K562 (cell line): Measurements from ENCODE around the gene RTL10. TPM values are rescaled to one million over a fixed set of nuclear protein-coding genes. Genes with fewer than 3 reads are reported as not detected.
"Not testable (repeated sequence)": the region's sequence is repeated elsewhere in the genome, so short reads cannot be mapped to it uniquely, and the experiment has no call there.

Experiments used
- ATAC-seq: fragments of 200-7000 bp; cut with Tn5 transposase; 3 replicates; pipeline ENCODE4 v1.9.1; 2020; ENCODE audit warnings: moderate library complexity
- BruUV-seq: library from RNA; stranded (reverse); fragments of 400-500 nt; replicated peaks from 2 replicates; lab custom pipeline; 2021; lab: Mats Ljungman, UMichigan
- CTCF ChIA-PET: fragments of 300-600 bp; formaldehyde crosslinking; extraction: SDS; loops from one replicate; lab custom pipeline; 2021; ENCODE audit warnings: low intra/inter-chr PET ratio; lab: Yijun Ruan, JAX
- POLR2A ChIA-PET: fragments of 300-600, 350-650 bp; sonication (Branson Sonifier 250); formaldehyde crosslinking; extraction: SDS; loops from one replicate; lab custom pipeline; 2021; ENCODE audit warnings: antibody characterized with exemption, inconsistent platforms; lab: Yijun Ruan, JAX
- DNase-seq, 4 experiments: peaks; one replicate each; pipeline versions ENCODE4 v3.0.0 to v3.0.0-alpha.2; 2011 to 2018; ENCODE audit warnings: low spot score in 3 of 4, mixed read lengths in 3 of 4; ENCODE audit errors: extremely low read depth in 1 of 4
- FAIRE-seq: peaks from 2 replicates; lab custom pipeline; 2011; peaks lifted over from hg19 to GRCh38; lab: Jason Lieb, UNC
- H2AFZ ChIP-seq: 2 replicates; pipeline ENCODE4 v1.6.0; 2011; ENCODE audit warnings: low read depth, low read length, control low read depth, inconsistent platforms
- H3K27ac ChIP-seq: fragments of 200-600 bp; 3 replicates; pipeline ENCODE4 v1.8.0; 2011; ENCODE audit warnings: low read depth, mild to moderate bottlenecking, control low read depth, inconsistent platforms, low read length, moderate library complexity, mixed read lengths; ENCODE audit errors: extremely low read depth
- H3K27me3 ChIP-seq, 2 experiments: fragments of 300-600 bp in 1 of 2; 2 replicates in 1 of 2; 3 replicates in 1 of 2; pipeline versions ENCODE4 v1.6.0 to v1.8.0; 2011; ENCODE audit warnings: inconsistent platforms in 2 of 2, low read length in 2 of 2, mild to moderate bottlenecking in 1 of 2, mixed read lengths in 1 of 2, moderate library complexity in 1 of 2; ENCODE audit not compliant: control insufficient read depth in 2 of 2, insufficient read depth in 2 of 2
- H3K36me3 ChIP-seq: fragments of 300-600 bp; 3 replicates; pipeline ENCODE4 v1.8.0; 2011; ENCODE audit warnings: mild to moderate bottlenecking, low read length, inconsistent platforms; ENCODE audit not compliant: control insufficient read depth, insufficient read depth
- H3K4me1 ChIP-seq, 2 experiments: fragments of 200-600 bp in 1 of 2; replicated peaks in 1 of 2; 2 replicates in 1 of 2; 3 replicates in 1 of 2; pipeline versions ENCODE4 v1.5.1 to v1.8.0; 2011; ENCODE audit warnings: inconsistent platforms in 2 of 2, low read length in 2 of 2, mild to moderate bottlenecking in 1 of 2, mixed read lengths in 1 of 2, moderate library complexity in 1 of 2; ENCODE audit not compliant: control insufficient read depth in 2 of 2, insufficient read depth in 2 of 2
- H3K4me2 ChIP-seq: 2 replicates; pipeline ENCODE4 v1.6.1; 2011; ENCODE audit warnings: low read length, control low read depth, inconsistent platforms, mixed read lengths; ENCODE audit not compliant: insufficient read depth
- H3K4me3 ChIP-seq: fragments of 200-600 bp; sonication (generic), shearing (Covaris generic); 2 replicates; pipeline ENCODE4 v1.5.1; 2016; ENCODE audit warnings: control low read depth, inconsistent platforms
- H3K79me2 ChIP-seq: fragments of 200-600 bp; 3 replicates; pipeline ENCODE4 v1.8.0; 2011; ENCODE audit warnings: low read length, inconsistent platforms; ENCODE audit not compliant: control insufficient read depth, insufficient read depth
- H3K9ac ChIP-seq, 2 experiments: 2 replicates each; pipeline versions ENCODE4 v1.6.0 to v1.6.1; 2011; ENCODE audit warnings: low read depth in 2 of 2, low read length in 2 of 2, control low read depth in 1 of 2, inconsistent platforms in 1 of 2, mild to moderate bottlenecking in 1 of 2, mixed read lengths in 1 of 2; ENCODE audit not compliant: insufficient read depth in 1 of 2
- H3K9me1 ChIP-seq: one replicate; pipeline ENCODE4 v1.6.0; 2011; ENCODE audit warnings: inconsistent platforms, mild to moderate bottlenecking, low read length, moderate library complexity; ENCODE audit not compliant: control insufficient read depth, insufficient read depth
- H3K9me3 ChIP-seq: replicated peaks from 2 replicates; pipeline ENCODE4 v1.5.1; 2011; ENCODE audit warnings: low read depth, low read length, inconsistent platforms; ENCODE audit not compliant: control insufficient read depth, insufficient read depth
- H4K20me1 ChIP-seq: replicated peaks from 2 replicates; pipeline ENCODE4 v1.6.1; 2011; ENCODE audit warnings: low read length, inconsistent platforms, mixed read lengths; ENCODE audit not compliant: control insufficient read depth, insufficient read depth
- ARID1B ChIP-seq: fragments of 450-650 bp; IDR thresholded peaks from 2 replicates; pipeline ENCODE4 v1.6.1; 2016; ENCODE audit warnings: antibody characterized with exemption, mild to moderate bottlenecking, inconsistent platforms
- FOXK2 ChIP-seq, 2 experiments: fragments of 450-650 bp; IDR thresholded peaks in 1 of 2; conservative IDR thresholded peaks in 1 of 2; 2 replicates each; pipeline ENCODE4 v1.6.1; 2016; ENCODE audit warnings: low read depth in 2 of 2, mild to moderate bottlenecking in 1 of 2
- MEF2A ChIP-seq: IDR thresholded peaks from 2 replicates; pipeline ENCODE4 v1.6.1; 2011; ENCODE audit warnings: low read depth, mild to moderate bottlenecking, low read length, moderate library complexity; ENCODE audit not compliant: control insufficient read depth
- SNRNP70 ChIP-seq: fragments of 200-400 bp; formaldehyde crosslinking; optimal IDR thresholded peaks from 2 replicates; pipeline ENCODE3; 2017; ENCODE audit warnings: low read depth, low read length
- TGIF2 ChIP-seq: sonication (generic); formaldehyde crosslinking; IDR thresholded peaks from 2 replicates; pipeline ENCODE4 v1.8.1; 2022; ENCODE audit warnings: mild to moderate bottlenecking, missing genetic modification reagents, moderate library complexity
- ZC3H8 ChIP-seq: fragments of 450-650 bp; IDR thresholded peaks from 2 replicates; pipeline ENCODE4 v1.6.1; 2017
- ZNF12 ChIP-seq: sonication (generic); formaldehyde crosslinking; IDR thresholded peaks from 2 replicates; pipeline ENCODE4 v1.4.0; 2020; ENCODE audit warnings: mild to moderate bottlenecking, missing genetic modification reagents
- ZNF644 ChIP-seq: fragments of 200-800 bp; sonication (Bioruptor generic); IDR thresholded peaks from 2 replicates; pipeline ENCODE4 v1.6.1; 2016; ENCODE audit warnings: low read depth, missing genetic modification characterization, missing compliant biosample characterization
- ZSCAN29 ChIP-seq: fragments of 450-650 bp; IDR thresholded peaks from 2 replicates; pipeline ENCODE4 v1.6.1; 2017
- WGBS: fragments of 100-300 bp; shearing (Covaris generic); methylation state at CpG from one replicate; pipeline ENCODE4 v1.1.6; 2016; ENCODE audit warnings: low coverage, mixed read lengths; ENCODE audit not compliant: insufficient coverage; ENCODE audit errors: missing lambda C conversion rate; 5-methylcytosine and 5-hydroxymethylcytosine counted together
- in situ Hi-C: fragments of 300-500 bp; cut with MboI; formaldehyde crosslinking; loops from 4 replicates; pipeline ENCODE4 v1.15.0; 2018; ENCODE audit warnings: inconsistent platforms, mixed read lengths
- intact Hi-C: fragments of 100-400 bp; cut with micrococcal nuclease; formaldehyde crosslinking; loops from 2 replicates; pipeline ENCODE4 v1.14.2; 2022
- polyA plus RNA-seq, 8 experiments: library from polyadenylated mRNA; depleted of rRNA in 4 of 8; stranded (reverse) in 5 of 8; unstranded in 3 of 8; fragments of >200 nt; fragmentation: Nextera tagmentation in 2 of 8; fragmentation: Illumina TruSeq in 1 of 8; extraction: Ambion mirVana in 2 of 8; extraction: Trizol in 1 of 8; gene quantifications; 2 replicates each; pipeline versions ENCODE4 v1.2.1 to v1.2.3, GENCODE V29; 2011 to 2014; ENCODE audit warnings: inconsistent platforms in 1 of 8, missing spikeins in 1 of 8
- total RNA-seq, 7 experiments: library from RNA; depleted of rRNA in 6 of 7; stranded (reverse); fragments of >200 nt in 6 of 7; fragmentation: Illumina TruSeq in 2 of 7; extraction: Trizol in 2 of 7; gene quantifications; 2 replicates each; pipeline versions ENCODE4 v1.2.1 to v1.2.3, GENCODE V29; 2011 to 2021; ENCODE audit warnings: low replicate concordance in 1 of 7

RTL10 gene
- total and polyA plus RNA-seq, 9 of the 15 experiments (the other 6 are each of a cell fraction or from before 2014, with no cell fraction given), result 19.8 to 75.5 (median 32.5) TPM

DNA sequence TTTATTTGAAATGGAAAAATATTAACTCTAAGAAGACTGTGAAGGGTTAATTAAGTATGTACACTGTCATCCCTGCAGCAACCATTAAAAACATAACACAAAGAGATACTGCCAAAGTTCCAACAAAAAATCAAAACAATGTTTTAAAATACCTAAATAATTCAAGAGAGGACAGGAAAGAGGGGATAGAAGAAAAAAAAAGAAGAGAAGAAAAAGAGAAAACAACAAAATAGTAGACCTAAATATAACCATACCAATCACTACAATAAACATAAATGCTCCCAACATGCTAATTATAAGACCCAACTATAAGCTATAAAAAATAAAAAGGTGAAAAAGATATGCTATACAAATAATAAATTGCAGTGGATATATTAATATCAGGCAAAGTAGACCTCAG is 20.1 kb downstream of the RTL10 start (continued):
- no peak for TF ChIP-seq MEF2A
- no peak for TF ChIP-seq FOXK2 (conservative IDR thresholded peaks at IDR 0.05 in 1 of 2, IDR thresholded peaks at IDR 0.05 in 1 of 2; ENCODE audit: low read depth in 2 of 2)
- peak; percentile 27; the same call in 1 of the 2 replicates for TF ChIP-seq ARID1B
- no peak for TF ChIP-seq ZSCAN29
- TF ChIP-seq ZC3H8, result no peak

DNA sequence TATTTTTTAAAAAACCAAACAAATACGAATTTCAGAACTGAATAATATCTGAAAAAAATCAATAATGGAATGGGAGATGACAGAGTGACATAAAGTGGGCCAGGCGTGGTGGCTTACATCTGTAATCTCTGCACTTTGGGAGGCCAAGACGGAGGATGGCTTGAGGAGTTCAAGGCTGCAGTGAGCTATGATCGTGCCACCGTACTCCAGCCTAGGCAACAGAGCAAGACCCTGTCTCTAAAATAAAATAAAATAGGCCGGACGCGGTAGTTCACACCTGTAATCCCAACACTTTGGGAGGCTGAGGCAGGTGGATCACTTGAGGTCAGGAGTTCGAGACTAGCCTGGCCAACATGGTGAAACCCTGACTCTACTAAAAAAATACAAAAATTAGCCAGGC is 21.3 kb downstream of the RTL10 start:
- H3K9ac ChIP-seq, H3K4me1 ChIP-seq, H3K9me1 ChIP-seq, H2AFZ ChIP-seq, H3K79me2 ChIP-seq, BruUV-seq, H3K27ac ChIP-seq, H3K4me2 ChIP-seq, in situ Hi-C loops, CTCF ChIA-PET, FAIRE-seq, H4K20me1 ChIP-seq, intact Hi-C loops: not testable (repeated sequence)
- 84% methylated on average over 9 of the region's 9 CpGs for WGBS
- peak; percentile 74 for TF ChIP-seq SNRNP70
- TF ChIP-seq TGIF2, result 0 out of 2 replicates have a peak, but pooled peaks have one; percentile 64
- TF ChIP-seq ZNF644, result peak; percentile 45; the same call in 1 of the 2 replicates
- TF ChIP-seq ZNF12 (CRISPR knock-in tag), result peak; percentile 45; the same call in 1 of the 2 replicates
- TF ChIP-seq, all 486 proteins: peak for 4; not testable (repeated sequence) for 482
- H3K4me3 ChIP-seq, ATAC-seq, H3K36me3 ChIP-seq, H3K9me3 ChIP-seq, H3K27me3 ChIP-seq, DNase-seq: not testable (repeated sequence)
- POLR2A ChIA-PET, result interaction anchor here (0.7 to 16.0 kb wide), 11 partner anchors 9 to 68 kb away, joined by 3 to 247 read pairs (median 6); partner anchors contain the start of genes GNB1L and RTL10
